ENCODE results near the gene FUT8. TPM values are rescaled to one million over a fixed set of nuclear protein-coding genes. Genes with fewer than 3 reads are reported as not detected.

The FUT8 gene
- total and polyA plus RNA-seq, 2 of the 8 experiments (the other 6 are each of a cell fraction or from before 2014, with no cell fraction given): 10.5 to 25.1 TPM

DNA sequence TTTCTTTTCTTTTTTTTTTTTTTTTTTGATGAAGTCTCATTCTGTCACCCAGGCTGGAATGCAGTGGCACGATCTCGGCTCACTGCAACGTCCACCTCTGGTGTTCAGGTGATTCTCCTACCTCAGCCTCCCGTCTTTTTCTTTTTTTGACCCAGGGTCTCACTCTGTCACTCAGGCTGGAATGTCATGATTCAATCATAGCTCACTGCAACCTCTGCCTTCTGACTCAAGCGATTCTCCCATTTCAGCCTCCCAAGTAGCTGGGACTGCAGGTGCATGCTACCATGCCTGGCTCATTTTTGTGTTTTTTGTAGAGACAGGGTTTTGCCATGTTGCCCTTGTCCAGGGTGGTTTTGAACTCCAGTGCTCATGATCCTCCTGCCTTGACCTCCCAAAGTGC lies 12.0 kb downstream of the FUT8 start (continued):
- TF ChIP-seq TEAD4 (IDR thresholded peaks at IDR 0.05; ENCODE audit: low read depth, low read length) (no peak), FOSL1 (IDR thresholded peaks at IDR 0.05; ENCODE audit: insufficient read depth, low read depth, low read length) (no peak), EZH2 (IDR thresholded peaks at IDR 0.05; ENCODE audit: low read depth, low read length, severe bottlenecking) (no peak), SP1 (IDR thresholded peaks at IDR 0.05; ENCODE audit: low read depth, low read length) (no peak), ZNF274 (IDR thresholded peaks at IDR 0.05; ENCODE audit: borderline replicate concordance, extremely low read depth, low read length) (no peak), KDM4A (IDR thresholded peaks at IDR 0.05; ENCODE audit: low read depth, low read length, severe bottlenecking) (no peak), TBP (IDR thresholded peaks at IDR 0.05; ENCODE audit: low read depth, low read length) (no peak), RBBP5 (IDR thresholded peaks at IDR 0.05; ENCODE audit: borderline replicate concordance, low read depth, low read length) (no peak), SAP30 (IDR thresholded peaks at IDR 0.05; ENCODE audit: insufficient read depth, insufficient replicate concordance, low read length) (no peak), PHF8 (conservative IDR thresholded peaks at IDR 0.05; ENCODE audit: low read depth, low read length) (no peak), BRCA1 (IDR thresholded peaks at IDR 0.05; ENCODE audit: low read depth, low read length) (no peak)

Measured in H1 (cell line).